ENCODE measurements around the gene GNLY. TPM values are rescaled to one million over a fixed set of nuclear protein-coding genes. Genes with fewer than 3 reads are reported as not detected.

Gene GNLY
- total and polyA plus RNA-seq, 11 donors: 0.29 to 47.1 (median 2.1) TPM; not detected in 2

DNA sequence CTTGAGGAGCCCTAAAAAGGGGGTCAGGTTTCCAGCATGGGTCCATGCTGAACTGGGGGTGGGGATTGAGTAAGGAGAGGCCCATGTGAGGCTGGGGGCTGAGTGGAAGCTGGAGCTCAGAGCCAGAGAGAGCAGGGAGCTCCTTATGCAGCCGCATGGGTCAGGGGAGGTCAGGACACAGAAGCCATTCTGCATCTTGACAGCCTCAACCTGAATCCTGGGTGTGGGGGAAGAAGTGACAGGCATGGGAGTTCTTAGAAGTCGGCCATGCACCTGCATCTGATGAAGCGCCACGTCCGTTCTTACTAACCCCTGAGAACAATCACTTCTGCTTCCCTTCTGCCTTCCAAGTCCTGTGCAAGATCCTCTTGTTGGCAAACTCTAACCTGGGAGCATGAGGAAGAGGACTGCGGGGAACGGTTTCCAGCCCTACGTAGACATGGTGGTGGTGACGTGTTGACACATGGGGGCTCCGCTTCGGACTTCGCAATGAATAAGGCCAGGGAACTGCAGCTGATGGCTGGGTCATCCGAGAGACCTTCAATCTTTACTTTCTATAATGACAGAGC is 22.3 kb downstream of the GNLY start:
- intact Hi-C loops (cut with DNase I): loop anchor here in 1 of 10 donors (5.0 kb wide), 1 partner anchor 361 kb away; no protein-coding TSS in a partner anchor
- no peak for DNase-seq
- no peak overlapping the region for H3K27ac ChIP-seq
- H3K36me3 ChIP-seq: no peaks in the 10 kb centered on the region
- ATAC-seq: no peak
- H3K4me1 ChIP-seq: peaks cover 0 to 52% (median 29%) of the 10 kb centered on the region in 12 donors
- TF ChIP-seq POLR2A (IDR thresholded peaks at IDR 0.05): no peak
- TF ChIP-seq CTCF (IDR thresholded peaks at IDR 0.05): no peak
- no peaks in the 10 kb centered on the region for H3K27me3 ChIP-seq
- 74 to 83% (median 80%) methylated on average over 13 of the region's 13 CpGs for WGBS, 4 donors
- no peaks in the 10 kb centered on the region for H3K9me3 ChIP-seq
- no peak overlapping the region for H3K4me3 ChIP-seq

GRCh38 chr2:85717308-85718008 is 23.3 kb downstream of the GNLY start:
- no peak overlapping the region for H3K27ac ChIP-seq
- H3K4me3 ChIP-seq: no peak overlapping the region
- intact Hi-C loops (cut with DNase I): loop anchor here in 1 of 10 donors (5.0 kb wide), 1 partner anchor 360 kb away; no protein-coding TSS in a partner anchor
- H3K36me3 ChIP-seq: no peaks in the 10 kb centered on the region
- TF ChIP-seq POLR2A (IDR thresholded peaks at IDR 0.05) (no peak), CTCF (IDR thresholded peaks at IDR 0.05) (no peak)
- no peaks in the 10 kb centered on the region for H3K27me3 ChIP-seq
- DNase-seq (no peak), ATAC-seq (no peak)
- peaks cover 0 to 42% (median 23%) of the 10 kb centered on the region in 12 donors for H3K4me1 ChIP-seq
- 76 to 82% (median 80%) methylated on average over 15 of the region's 15 CpGs for WGBS, 4 donors
- H3K9me3 ChIP-seq: no peaks in the 10 kb centered on the region

GRCh38 chr2:85718009-85718391 is 23.8 kb downstream of the GNLY start:
- Histone ChIP-seq H3K27me3 (no peaks in the 10 kb centered on the region), H3K36me3 (no peaks in the 10 kb centered on the region), H3K9me3 (no peaks in the 10 kb centered on the region), H3K27ac (no peak overlapping the region), H3K4me1 (peaks cover 0 to 41% (median 18%) of the 10 kb centered on the region in 12 donors), H3K4me3 (no peak overlapping the region)
- DNase-seq (peak in 1 of 5 donors; percentile 3), ATAC-seq (no peak)
- intact Hi-C loops (cut with DNase I): loop anchor here in 1 of 10 donors (5.0 kb wide), 1 partner anchor 359 kb away; no protein-coding TSS in a partner anchor
- no peak for TF ChIP-seq POLR2A (IDR thresholded peaks at IDR 0.05)
- TF ChIP-seq CTCF (IDR thresholded peaks at IDR 0.05): no peak
- WGBS, 4 donors: 84 to 96% (median 88%) methylated on average over 7 of the region's 7 CpGs

DNA sequence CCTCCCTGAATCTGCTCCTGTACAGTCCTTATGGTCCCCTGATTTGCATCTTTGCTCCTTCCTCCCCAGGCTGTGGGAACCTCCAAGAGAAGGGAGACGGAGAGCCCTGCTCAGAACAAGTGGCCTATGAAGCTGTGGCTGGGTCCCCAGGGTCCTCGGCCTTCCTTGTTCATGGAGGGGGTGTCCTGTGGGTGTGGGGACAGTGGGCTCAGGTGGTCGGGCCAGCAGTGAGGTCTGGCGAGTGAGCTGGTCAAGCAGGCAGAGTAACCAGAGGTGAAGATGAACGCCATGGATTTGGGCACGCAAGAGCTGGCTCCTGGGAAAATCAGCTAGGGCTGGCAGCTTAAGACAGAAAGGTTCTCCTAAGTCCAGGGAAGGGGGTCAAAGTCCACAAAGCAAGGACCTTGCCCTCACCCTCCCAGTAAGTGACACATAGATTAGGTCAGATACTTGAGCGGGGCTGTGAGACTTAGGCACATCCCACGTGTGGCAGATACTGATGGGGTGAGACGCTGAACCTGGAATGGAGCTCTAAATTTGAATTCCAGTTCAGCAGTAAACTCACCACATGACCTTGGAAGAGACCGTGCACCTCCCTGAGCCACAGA is 24.8 kb downstream of the GNLY start:
- ATAC-seq (peak in 3 of 4 donors; percentile 6 to 18 (median 14)), DNase-seq (peak in 1 of 5 donors; percentile 7)
- Histone ChIP-seq H3K4me1 (peaks cover 0 to 40% (median 9%) of the 10 kb centered on the region in 12 donors), H3K27me3 (no peaks in the 10 kb centered on the region), H3K9me3 (no peaks in the 10 kb centered on the region), H3K4me3 (no peak overlapping the region), H3K27ac (peak overlapping the region in 5 of 12 donors; percentile 8 to 60 (median 50)), H3K36me3 (no peaks in the 10 kb centered on the region)
- intact Hi-C loops (cut with DNase I): loop anchor here in 1 of 10 donors (5.0 kb wide), 1 partner anchor 358 kb away; no protein-coding TSS in a partner anchor
- WGBS, 4 donors: 84 to 87% (median 84%) methylated on average over 10 of the region's 10 CpGs
- no peak for TF ChIP-seq POLR2A (IDR thresholded peaks at IDR 0.05)
- TF ChIP-seq CTCF (IDR thresholded peaks at IDR 0.05): no peak
